Activated T-helper 1 cell treated with anti-CD3 and anti-CD28 coated beads, Interleukin-12 subunit alpha, Interleukin-12 subunit beta, Interleukin-2, Interleukin-4 antibody, amounts not matched to agents 30 ng/mL and 10 ng/mL and 1 ng/mL, durations not matched to agents 14 hours and 24 hours and 36 hours (primary cell): ENCODE data around the gene UNC50. TPM values are rescaled to one million over a fixed set of nuclear protein-coding genes. Genes with fewer than 3 reads are reported as not detected.
A peak's percentile ranks its signal among the peaks of the same experiment; 100 is the strongest.
"Not testable (repeated sequence)": the region's sequence is repeated elsewhere in the genome, so short reads cannot be mapped to it uniquely, and the experiment has no call there.

Experiments used
- DNase-seq: peaks from one replicate; pipeline ENCODE4 v3.0.0; 2021; ENCODE audit warnings: low spot score
- H3K27ac Mint-ChIP-seq: one replicate; pipeline ENCODE4 v1.8.0; 2021; ENCODE audit warnings: mild to moderate bottlenecking, mixed read lengths
- H3K27me3 Mint-ChIP-seq: one replicate; pipeline ENCODE4 v1.8.0; 2022; ENCODE audit warnings: mild to moderate bottlenecking, moderate library complexity, mixed read lengths; ENCODE audit not compliant: insufficient read depth
- H3K36me3 Mint-ChIP-seq: one replicate; pipeline ENCODE4 v1.8.0; 2021; ENCODE audit warnings: low read depth, mixed read lengths
- H3K4me1 Mint-ChIP-seq: one replicate; pipeline ENCODE4 v1.8.0; 2021; ENCODE audit warnings: low read depth, mixed read lengths
- H3K4me3 Mint-ChIP-seq: one replicate; pipeline ENCODE4 v1.8.0; 2021; ENCODE audit warnings: mild to moderate bottlenecking, moderate library complexity, mixed read lengths
- H3K9me3 Mint-ChIP-seq: one replicate; pipeline ENCODE4 v1.8.0; 2021; ENCODE audit warnings: mixed read lengths
- intact Hi-C: fragments of 100-400 bp; cut with micrococcal nuclease; formaldehyde crosslinking; loops from one replicate; pipeline ENCODE4 v1.15.1; 2024
- total RNA-seq: library from RNA; stranded (reverse); gene quantifications from 2 replicates; pipeline ENCODE4 v1.2.3, GENCODE V29; 2022

The UNC50 gene
- total RNA-seq, 1 donor from 2014 or later, result 41.4 TPM

GRCh38 chr2:98643496-98644100 is 35.2 kb downstream of the UNC50 start:
- no peak overlapping the region for H3K27ac Mint-ChIP-seq
- no peak for DNase-seq
- intact Hi-C loops, result no loop called here
- H3K27me3 Mint-ChIP-seq, result no peaks in the 10 kb centered on the region
- peaks cover 20% of the 10 kb centered on the region for H3K4me1 Mint-ChIP-seq
- H3K4me3 Mint-ChIP-seq, result no peak overlapping the region
- H3K36me3 Mint-ChIP-seq, result peaks cover 36% of the 10 kb centered on the region
- no peaks in the 10 kb centered on the region for H3K9me3 Mint-ChIP-seq

GRCh38 chr2:98647636-98648035 is 39.2 kb downstream of the UNC50 start:
- peaks cover 18% of the 10 kb centered on the region for H3K9me3 Mint-ChIP-seq
- peaks cover 41% of the 10 kb centered on the region for H3K4me1 Mint-ChIP-seq
- peaks cover 43% of the 10 kb centered on the region for H3K36me3 Mint-ChIP-seq
- intact Hi-C loops, result loop anchor here (2.0 kb wide), 2 partner anchors 113 to 531 kb away; no protein-coding TSS in a partner anchor
- no peak overlapping the region for H3K27ac Mint-ChIP-seq
- H3K4me3 Mint-ChIP-seq, result no peak overlapping the region
- no peaks in the 10 kb centered on the region for H3K27me3 Mint-ChIP-seq
- DNase-seq, result no peak

GRCh38 chr2:98648451-98648850 is 40.1 kb downstream of the UNC50 start:
- peaks cover 43% of the 10 kb centered on the region for H3K36me3 Mint-ChIP-seq
- H3K27me3 Mint-ChIP-seq, result no peaks in the 10 kb centered on the region
- intact Hi-C loops, result loop anchor here (2.0 kb wide), 2 partner anchors 112 to 530 kb away; no protein-coding TSS in a partner anchor
- H3K9me3 Mint-ChIP-seq, result peaks cover 18% of the 10 kb centered on the region
- no peak overlapping the region for H3K4me3 Mint-ChIP-seq
- H3K27ac Mint-ChIP-seq, result no peak overlapping the region
- H3K4me1 Mint-ChIP-seq, result peaks cover 49% of the 10 kb centered on the region
- DNase-seq, result no peak

- intact Hi-C loops, result loop anchor here (1.0 to 2.0 kb wide), 6 partner anchors 87 to 529 kb away; no protein-coding TSS in a partner anchor
- Mint-ChIP-seq H3K9me3 (peaks cover 18% of the 10 kb centered on the region), H3K4me1 (peaks cover 51% of the 10 kb centered on the region), H3K4me3 (no peak overlapping the region), H3K36me3 (peaks cover 44% of the 10 kb centered on the region), H3K27ac (peak overlapping the region; percentile 2), H3K27me3 (no peaks in the 10 kb centered on the region)
- DNase-seq, result peak; percentile 70
Measured at GRCh38 chr2:98649135-98649991, 41.0 kb downstream of the UNC50 start.

GRCh38 chr2:98649992-98650375 is 41.6 kb downstream of the UNC50 start:
- H3K4me3 Mint-ChIP-seq, result no peak overlapping the region
- H3K27ac Mint-ChIP-seq, result peak overlapping the region; percentile 2
- intact Hi-C loops, result loop anchor here (1.0 to 5.0 kb wide), 8 partner anchors 86 to 1767 kb away; partner anchors contain the start of gene CHST10
- DNase-seq, result no peak
- H3K4me1 Mint-ChIP-seq, result peaks cover 57% of the 10 kb centered on the region
- no peaks in the 10 kb centered on the region for H3K27me3 Mint-ChIP-seq
- H3K36me3 Mint-ChIP-seq, result peaks cover 48% of the 10 kb centered on the region
- H3K9me3 Mint-ChIP-seq, result peaks cover 18% of the 10 kb centered on the region

GRCh38 chr2:98650998-98651397 is 42.6 kb downstream of the UNC50 start:
- Mint-ChIP-seq H3K4me3 (no peak overlapping the region), H3K27ac (peak overlapping the region; percentile 37), H3K36me3 (peaks cover 45% of the 10 kb centered on the region), H3K27me3 (no peaks in the 10 kb centered on the region), H3K9me3 (peaks cover 18% of the 10 kb centered on the region), H3K4me1 (peaks cover 66% of the 10 kb centered on the region)
- no peak for DNase-seq
- intact Hi-C loops, result loop anchor here (5.0 kb wide), 2 partner anchors 271 to 1766 kb away; partner anchors contain the start of gene CHST10

GRCh38 chr2:98654699-98655495 is 46.5 kb downstream of the UNC50 start:
- H3K9me3 Mint-ChIP-seq, result peaks cover 15% of the 10 kb centered on the region
- intact Hi-C loops, result loop anchor here (5.0 kb wide), 4 partner anchors 267 to 1762 kb away; partner anchors contain the start of genes CHST10, EIF5B, LIPT1 and TSGA10
- no peak for DNase-seq
- peaks cover 45% of the 10 kb centered on the region for H3K36me3 Mint-ChIP-seq
- H3K4me3 Mint-ChIP-seq, result peak overlapping the region; percentile 65
- peaks cover 91% of the 10 kb centered on the region for H3K4me1 Mint-ChIP-seq
- peak overlapping the region; percentile 84 for H3K27ac Mint-ChIP-seq
- no peaks in the 10 kb centered on the region for H3K27me3 Mint-ChIP-seq

- intact Hi-C loops, result loop anchor here (2.0 to 5.0 kb wide), 4 partner anchors 18 to 681 kb away; partner anchors contain the start of genes COA5, EIF5B, LIPT1 and TSGA10
- H3K36me3 Mint-ChIP-seq, result peaks cover 42% of the 10 kb centered on the region
- no peak for DNase-seq
- H3K27me3 Mint-ChIP-seq, result no peaks in the 10 kb centered on the region
- peaks cover 8% of the 10 kb centered on the region for H3K9me3 Mint-ChIP-seq
- H3K27ac Mint-ChIP-seq, result peak overlapping the region; percentile 80
- H3K4me1 Mint-ChIP-seq, result peaks cover 94% of the 10 kb centered on the region
- peak overlapping the region; percentile 53 for H3K4me3 Mint-ChIP-seq
Measured at GRCh38 chr2:98656800-98657199, 48.4 kb downstream of the UNC50 start.

DNA sequence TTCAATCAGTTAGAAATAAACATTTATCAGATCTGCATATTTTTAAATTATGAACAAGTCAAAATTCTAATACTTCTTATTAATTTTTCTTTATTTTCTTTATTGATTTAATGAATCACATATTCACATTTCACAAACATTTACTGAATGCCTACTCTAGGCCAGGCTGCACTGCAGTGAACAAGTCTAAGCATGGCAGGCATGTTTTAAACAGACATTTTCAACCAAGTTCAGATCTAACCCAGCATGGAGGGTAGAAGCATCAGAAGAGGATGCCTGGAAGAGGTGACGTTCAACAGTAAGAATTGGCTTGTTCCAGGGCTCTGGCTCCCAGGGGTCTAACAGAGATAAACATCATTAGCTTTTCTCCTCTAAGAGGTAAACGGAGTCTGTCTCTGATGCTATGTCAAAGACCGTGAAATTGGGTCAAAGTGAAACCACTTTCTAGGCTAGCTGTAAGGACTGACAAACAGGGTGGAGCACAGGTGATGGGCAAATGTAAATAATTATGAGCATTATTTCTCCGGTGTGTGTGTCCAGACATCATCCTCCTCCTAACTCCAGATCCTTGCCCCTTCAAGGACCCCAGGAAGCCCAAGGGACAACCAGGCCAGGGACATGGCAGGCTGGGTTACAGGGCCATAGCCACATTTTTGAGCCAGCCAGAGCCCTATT is 50.6 kb downstream of the UNC50 start:
- H3K27me3 Mint-ChIP-seq, result no peaks in the 10 kb centered on the region
- H3K9me3 Mint-ChIP-seq, result peaks cover 8% of the 10 kb centered on the region
- H3K4me1 Mint-ChIP-seq, result peaks cover 94% of the 10 kb centered on the region
- H3K4me3 Mint-ChIP-seq, result peak overlapping the region; percentile 85
- H3K27ac Mint-ChIP-seq, result peak overlapping the region; percentile 97
- no peak for DNase-seq
- H3K36me3 Mint-ChIP-seq, result peaks cover 35% of the 10 kb centered on the region
- intact Hi-C loops, result loop anchor here (1.0 to 5.0 kb wide), 5 partner anchors 33 to 678 kb away; partner anchors contain the start of genes EIF5B, LIPT1, MGAT4A and TSGA10

GRCh38 chr2:98659491-98659840 is 51.1 kb downstream of the UNC50 start:
- H3K27me3 Mint-ChIP-seq, H3K9me3 Mint-ChIP-seq, DNase-seq: not testable (repeated sequence)
- Mint-ChIP-seq H3K4me1 (peaks cover 93% of the 10 kb centered on the region), H3K4me3 (peak overlapping the region; percentile 85), H3K36me3 (peaks cover 32% of the 10 kb centered on the region), H3K27ac (peak overlapping the region; percentile 97)
- intact Hi-C loops, result loop anchor here (1.0 to 5.0 kb wide), 5 partner anchors 33 to 678 kb away; partner anchors contain the start of genes EIF5B, LIPT1, MGAT4A and TSGA10

DNA sequence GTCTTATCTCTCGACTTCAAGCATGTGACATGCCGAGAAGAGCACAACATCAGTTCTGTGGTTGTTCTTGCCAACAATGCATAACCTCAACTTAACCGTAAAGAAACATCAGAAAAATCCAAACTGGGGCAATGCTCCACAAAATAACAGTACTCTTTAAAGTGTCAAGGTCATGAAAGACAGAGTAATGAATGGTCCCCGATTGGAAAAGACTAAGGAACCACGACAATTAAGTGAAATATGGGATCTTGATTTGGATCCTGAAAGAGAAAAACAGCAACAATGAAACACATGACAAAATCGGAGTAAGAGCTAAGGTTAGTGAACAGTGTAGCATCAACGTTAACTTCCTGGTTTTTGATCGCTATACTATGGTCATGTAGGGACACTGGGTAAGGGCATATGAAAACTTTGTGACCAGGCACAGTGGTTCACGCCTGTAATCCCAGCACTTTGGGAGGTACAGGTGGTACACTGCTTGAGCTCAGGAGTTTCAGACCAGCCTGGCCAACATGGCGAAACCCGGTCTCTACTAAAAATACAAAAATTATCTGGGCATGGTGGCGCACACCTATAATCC is 55.2 kb downstream of the UNC50 start:
- H3K36me3 Mint-ChIP-seq, result peaks cover 54% of the 10 kb centered on the region
- H3K4me3 Mint-ChIP-seq, result peak overlapping the region; percentile 90
- peaks cover 27% of the 10 kb centered on the region for H3K9me3 Mint-ChIP-seq
- peak overlapping the region; percentile 99 for H3K27ac Mint-ChIP-seq
- H3K4me1 Mint-ChIP-seq, result peaks cover 80% of the 10 kb centered on the region
- peak; percentile 28 for DNase-seq
- intact Hi-C loops, result loop anchor here (1.0 kb wide), 2 partner anchors 30 to 98 kb away; no protein-coding TSS in a partner anchor
- no peaks in the 10 kb centered on the region for H3K27me3 Mint-ChIP-seq
